B cell (primary cell): Measurements from ENCODE around the gene AQP6. TPM values are rescaled to one million over a fixed set of nuclear protein-coding genes. Genes with fewer than 3 reads are reported as not detected.

Experiments used
- ATAC-seq: fragments of 200-7000 bp; cut with Tn5 transposase; one replicate; pipeline ENCODE4 v1.10.0; 2021; ENCODE audit warnings: low read depth, mild to moderate bottlenecking, moderate number of reproducible peaks, moderate library complexity
- CTCF ChIA-PET: fragments of 350-600 bp; sonication (Branson Sonifier 250); formaldehyde crosslinking; loops from one replicate; lab custom pipeline; 2021; ENCODE audit warnings: antibody characterized with exemption, inconsistent platforms; lab: Charles Lee
- POLR2A ChIA-PET: fragments of 350-600 bp; sonication (Branson Sonifier 250); formaldehyde crosslinking; loops from one replicate; lab custom pipeline; 2021; ENCODE audit warnings: antibody characterized with exemption; lab: Charles Lee
- DNase-seq: peaks from one replicate; pipeline ENCODE4 v3.0.0; 2013
- H2AFZ ChIP-seq: 2 replicates; pipeline ENCODE4 v1.6.1; 2012; ENCODE audit warnings: mild to moderate bottlenecking, low read depth, low read length; ENCODE audit not compliant: insufficient read depth, poor library complexity, severe bottlenecking
- H3K27ac ChIP-seq, 2 donors: 1 replicate in 1 of 2; 2 replicates in 1 of 2; pipeline ENCODE4 v1.5.1; 2012 to 2013; ENCODE audit warnings: low read length in 2 of 2, mild to moderate bottlenecking in 2 of 2, moderate library complexity in 1 of 2
- H3K27me3 ChIP-seq, 4 experiments: fragments of 200-600 bp in 1 of 4; sonication (generic) in 1 of 4; replicated peaks in 1 of 4; 1 replicate in 2 of 4; 2 replicates in 2 of 4; pipeline versions ENCODE4 v1.6.1 to v1.7.0; 2013 to 2016; ENCODE audit warnings: low read length in 3 of 4, mild to moderate bottlenecking in 2 of 4, mixed read lengths in 1 of 4, moderate library complexity in 1 of 4; ENCODE audit not compliant: insufficient read depth in 4 of 4, control insufficient read depth in 3 of 4; ENCODE audit errors: control extremely low read depth in 1 of 4
- H3K36me3 ChIP-seq, 2 experiments: replicated peaks in 1 of 2; 1 replicate in 1 of 2; 2 replicates in 1 of 2; pipeline versions ENCODE4 v1.6.1 to v1.7.1; 2013; ENCODE audit warnings: low read length in 1 of 2; ENCODE audit not compliant: insufficient read depth in 2 of 2, control insufficient read depth in 1 of 2; ENCODE audit errors: control extremely low read depth in 1 of 2, extremely low read depth in 1 of 2
- H3K4me1 ChIP-seq, 2 donors: fragments of 200-600 bp in 1 of 2; sonication (generic) in 1 of 2; 1 replicate in 1 of 2; 2 replicates in 1 of 2; pipeline versions ENCODE4 v1.5.1 to v1.6.1; 2013 to 2017; ENCODE audit warnings: low read length in 2 of 2; ENCODE audit not compliant: control insufficient read depth in 2 of 2, insufficient read depth in 2 of 2
- H3K4me2 ChIP-seq: replicated peaks from 2 replicates; pipeline ENCODE3; 2012; ENCODE audit warnings: mild to moderate bottlenecking, low read depth, low read length; ENCODE audit not compliant: poor library complexity, severe bottlenecking
- H3K4me3 ChIP-seq, 5 experiments: fragments of 200-600 bp in 1 of 5; sonication (generic) in 1 of 5; 1 replicate in 3 of 5; 2 replicates in 2 of 5; pipeline versions ENCODE4 v1.5.1 to v1.7.0; 2011 to 2016; ENCODE audit warnings: low read length in 4 of 5, mild to moderate bottlenecking in 4 of 5, low read depth in 2 of 5, control low read depth in 1 of 5, moderate library complexity in 1 of 5; ENCODE audit not compliant: insufficient read depth in 1 of 5; ENCODE audit errors: control extremely low read depth in 1 of 5, extremely low read depth in 1 of 5
- H3K79me2 ChIP-seq: fragments of 200-600 bp; sonication (generic); one replicate; pipeline ENCODE4 v1.6.0; 2016; ENCODE audit warnings: low read length; ENCODE audit not compliant: control insufficient read depth, insufficient read depth
- H3K9ac ChIP-seq: fragments of 200-600 bp; sonication (generic); 2 replicates; pipeline ENCODE4 v1.6.1; 2017; ENCODE audit warnings: mild to moderate bottlenecking, low read length, moderate library complexity
- H3K9me3 ChIP-seq, 3 donors: one replicate each; pipeline versions ENCODE4 v1.6.1 to v1.7.1; 2013; ENCODE audit warnings: low read length in 2 of 3; ENCODE audit not compliant: control insufficient read depth in 2 of 3, insufficient read depth in 1 of 3; ENCODE audit errors: control extremely low read depth in 1 of 3
- H4K20me1 ChIP-seq: 2 replicates; pipeline ENCODE4 v1.6.0; 2012; ENCODE audit warnings: mild to moderate bottlenecking, low read length; ENCODE audit not compliant: insufficient read depth, control insufficient read depth, poor library complexity, severe bottlenecking
- H3K27ac Mint-ChIP-seq: one replicate; pipeline ENCODE4 v1.8.0; 2021; ENCODE audit warnings: mixed read lengths
- H3K27me3 Mint-ChIP-seq: one replicate; pipeline ENCODE4 v1.8.0; 2021; ENCODE audit warnings: mixed read lengths
- H3K4me1 Mint-ChIP-seq: one replicate; pipeline ENCODE4 v1.8.0; 2021; ENCODE audit warnings: mixed read lengths
- H3K4me3 Mint-ChIP-seq: one replicate; pipeline ENCODE4 v1.8.0; 2021; ENCODE audit warnings: mixed read lengths
- H3K9me3 Mint-ChIP-seq: one replicate; pipeline ENCODE4 v1.8.0; 2022; ENCODE audit warnings: mixed read lengths; ENCODE audit not compliant: insufficient read depth
- EZH2 ChIP-seq: IDR thresholded peaks from 2 replicates; pipeline ENCODE4 v1.6.1; 2012; ENCODE audit warnings: borderline replicate concordance, low read depth, mild to moderate bottlenecking, moderate library complexity, low read length; ENCODE audit not compliant: insufficient read depth, poor library complexity, severe bottlenecking
- WGBS: methylation state at CpG from one replicate; pipeline ENCODE4 v1.1.5; 2013; ENCODE audit warnings: missing lambda C conversion rate; ENCODE audit not compliant: insufficient coverage; 5-methylcytosine and 5-hydroxymethylcytosine counted together
- intact Hi-C: fragments of 100-400 bp; cut with micrococcal nuclease; formaldehyde crosslinking; loops from one replicate; pipeline ENCODE4 v1.10.0; 2022
- polyA plus RNA-seq: library from polyadenylated mRNA; depleted of rRNA; stranded (reverse); fragments of >200 nt; gene quantifications from 2 replicates; pipeline ENCODE4 v1.2.3, GENCODE V29; 2012
- total RNA-seq, 2 donors: library from RNA; stranded (reverse); fragments of 120-200 nt in 1 of 2; gene quantifications; 1 replicate in 1 of 2; 2 replicates in 1 of 2; pipeline versions ENCODE4 v1.2.3 to v1.2.4, GENCODE V29; 2013 to 2022
- TF ChIP-seq, protein P1 (sequence below): fragments of 200-600 bp; IDR thresholded peaks from one replicate; pipeline ENCODE4 v1.8.0; 2022; ENCODE audit warnings: antibody characterized with exemption, mild to moderate bottlenecking

The AQP6 gene
- total and polyA plus RNA-seq, 2 donors (not counting 1 experiment from before 2014, with no cell fraction given) = not detected

DNA sequence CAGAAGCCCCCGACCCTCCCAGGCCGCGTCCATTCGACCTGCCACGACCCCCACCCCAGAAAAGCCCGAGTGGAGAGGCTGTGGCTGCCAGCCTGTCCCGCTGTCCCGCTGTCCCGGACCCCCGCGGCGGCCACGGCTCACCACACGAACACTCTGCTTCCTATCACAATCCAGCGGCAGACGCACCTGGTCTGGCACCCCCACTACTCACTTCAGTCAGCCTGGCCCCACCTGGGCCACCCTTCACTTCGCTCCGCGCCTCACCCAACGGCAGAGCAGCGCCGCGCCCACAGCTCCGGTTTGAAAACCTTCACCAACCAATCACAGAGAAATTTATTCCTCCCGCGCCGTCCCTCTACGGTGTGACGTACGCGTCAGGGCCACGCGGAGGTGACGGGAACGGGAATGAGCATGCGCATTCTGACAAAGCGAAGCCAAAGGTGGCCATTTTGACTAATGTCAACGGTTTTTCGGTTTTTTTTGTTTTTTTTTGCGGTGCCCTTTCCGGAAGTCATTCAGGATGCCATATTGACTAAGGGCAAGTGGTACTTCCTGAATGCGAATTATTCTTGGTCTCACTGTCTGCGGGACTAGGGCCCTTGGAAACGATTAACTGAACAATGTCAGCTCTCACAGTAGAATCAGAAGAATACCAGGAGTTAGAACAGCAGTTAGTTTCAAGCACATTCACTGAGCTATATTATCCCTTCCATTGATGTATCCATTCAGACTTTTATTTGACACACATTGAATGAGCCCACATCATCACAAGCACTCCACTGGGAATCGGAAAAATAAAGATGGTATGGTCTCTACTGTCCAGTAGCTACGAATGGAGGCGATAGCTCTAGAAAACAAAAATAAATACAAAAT is 52.7 kb downstream of the AQP6 start, which contains the start of gene RACGAP1:
RACGAP1 (minus strand) TSS at position 308 of the 873 bp plus-strand sequence. CDS start 8,779 bp downstream, outside the sequence.
- intact Hi-C loops = loop anchor here (1.0 kb wide), 4 partner anchors 60 to 258 kb away; partner anchors contain the start of genes BCDIN3D, LIMA1 and SMARCD1
- POLR2A ChIA-PET = interaction anchor here (0.6 to 1.4 kb wide), 4 partner anchors 60 to 598 kb away, joined by 3 to 7 read pairs (median 6); partner anchors contain the start of genes COX14 and SMARCD1
- Histone ChIP-seq H3K4me1 (peaks cover 8 to 10% of the 10 kb centered on the region in 2 donors), H3K9ac (peak within 1 kb of the TSS; percentile 70), H3K27ac (peak within 1 kb of the TSS; percentile 52 to 63), H3K9me3 (no peaks in the 10 kb centered on the region), H3K4me2 (peak within 1 kb of the TSS; percentile 84), H3K36me3 (no peaks in the 10 kb centered on the region), H3K4me3 (peak within 1 kb of the TSS; percentile 44 to 75 (median 65)), H3K79me2 (peaks cover 45% of the 10 kb centered on the region), H3K27me3 (no peaks in the 10 kb centered on the region), H2AFZ (peak within 1 kb of the TSS; percentile 85), H4K20me1 (no peaks in the 10 kb centered on the region)
- CTCF ChIA-PET = interaction anchor here (0.7 to 2.5 kb wide), 8 partner anchors 13 to 282 kb away, joined by 3 to 17 read pairs (median 4); partner anchors contain the start of genes COX14 and SMARCD1
- Mint-ChIP-seq H3K27ac (peak within 1 kb of the TSS; percentile 85), H3K27me3 (no peaks in the 10 kb centered on the region), H3K4me1 (peaks cover 17% of the 10 kb centered on the region), H3K4me3 (peak within 1 kb of the TSS; percentile 94), H3K9me3 (no peaks in the 10 kb centered on the region)
- WGBS = 0% methylated on average over 38 of the region's 47 CpGs
- ATAC-seq = peak; percentile 97
- TF ChIP-seq EZH2 = no peak
- TF ChIP-seq, protein P1, sequence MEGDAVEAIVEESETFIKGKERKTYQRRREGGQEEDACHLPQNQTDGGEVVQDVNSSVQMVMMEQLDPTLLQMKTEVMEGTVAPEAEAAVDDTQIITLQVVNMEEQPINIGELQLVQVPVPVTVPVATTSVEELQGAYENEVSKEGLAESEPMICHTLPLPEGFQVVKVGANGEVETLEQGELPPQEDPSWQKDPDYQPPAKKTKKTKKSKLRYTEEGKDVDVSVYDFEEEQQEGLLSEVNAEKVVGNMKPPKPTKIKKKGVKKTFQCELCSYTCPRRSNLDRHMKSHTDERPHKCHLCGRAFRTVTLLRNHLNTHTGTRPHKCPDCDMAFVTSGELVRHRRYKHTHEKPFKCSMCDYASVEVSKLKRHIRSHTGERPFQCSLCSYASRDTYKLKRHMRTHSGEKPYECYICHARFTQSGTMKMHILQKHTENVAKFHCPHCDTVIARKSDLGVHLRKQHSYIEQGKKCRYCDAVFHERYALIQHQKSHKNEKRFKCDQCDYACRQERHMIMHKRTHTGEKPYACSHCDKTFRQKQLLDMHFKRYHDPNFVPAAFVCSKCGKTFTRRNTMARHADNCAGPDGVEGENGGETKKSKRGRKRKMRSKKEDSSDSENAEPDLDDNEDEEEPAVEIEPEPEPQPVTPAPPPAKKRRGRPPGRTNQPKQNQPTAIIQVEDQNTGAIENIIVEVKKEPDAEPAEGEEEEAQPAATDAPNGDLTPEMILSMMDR = no peak
- DNase-seq = peak; percentile 99
